BLaER1 (cell line): ENCODE data around the gene TMEM174.

Experiments
- H3K27ac ChIP-seq: shearing (Covaris generic); formaldehyde crosslinking; 2 replicates; pipeline ENCODE4 v1.8.1; 2022
- H3K27me3 ChIP-seq: shearing (Covaris generic); formaldehyde crosslinking; 2 replicates; pipeline ENCODE4 v1.8.1; 2022
- H3K36me3 ChIP-seq: shearing (Covaris generic); formaldehyde crosslinking; 2 replicates; pipeline ENCODE4 v1.8.1; 2022
- H3K4me1 ChIP-seq: shearing (Covaris generic); formaldehyde crosslinking; 2 replicates; pipeline ENCODE4 v1.8.1; 2022
- H3K4me2 ChIP-seq: shearing (Covaris generic); formaldehyde crosslinking; 2 replicates; pipeline ENCODE4 v1.8.1; 2022
- H3K4me3 ChIP-seq: shearing (Covaris generic); formaldehyde crosslinking; 2 replicates; pipeline ENCODE4 v1.8.1; 2022
- H3K9ac ChIP-seq: shearing (Covaris generic); formaldehyde crosslinking; 2 replicates; pipeline ENCODE4 v1.8.1; 2022
- H3K9me3 ChIP-seq: shearing (Covaris generic); formaldehyde crosslinking; 2 replicates; pipeline ENCODE4 v1.8.1; 2022
- H4K20me1 ChIP-seq: shearing (Covaris generic); formaldehyde crosslinking; 2 replicates; pipeline ENCODE4 v1.8.1; 2022
- Cebpa-rat ChIP-seq: shearing (Covaris generic); IDR thresholded peaks from 2 replicates; pipeline ENCODE4 v1.8.1; 2022

Gene TMEM174

GRCh38 chr5:73171495-73171894 is 1.5 kb upstream of the TMEM174 start:
- Histone ChIP-seq H3K36me3 (no peaks in the 10 kb centered on the region), H3K27me3 (peaks cover 17% of the 10 kb centered on the region; the same call in 1 of the 2 replicates), H4K20me1 (no peaks in the 10 kb centered on the region), H3K4me3 (no peak overlapping the region), H3K27ac (no peak overlapping the region), H3K9me3 (peaks cover 11% of the 10 kb centered on the region), H3K4me2 (no peak overlapping the region), H3K9ac (no peak overlapping the region), H3K4me1 (peaks cover 8% of the 10 kb centered on the region; the same call in 1 of the 2 replicates)
- no peak for TF ChIP-seq Cebpa-rat

DNA sequence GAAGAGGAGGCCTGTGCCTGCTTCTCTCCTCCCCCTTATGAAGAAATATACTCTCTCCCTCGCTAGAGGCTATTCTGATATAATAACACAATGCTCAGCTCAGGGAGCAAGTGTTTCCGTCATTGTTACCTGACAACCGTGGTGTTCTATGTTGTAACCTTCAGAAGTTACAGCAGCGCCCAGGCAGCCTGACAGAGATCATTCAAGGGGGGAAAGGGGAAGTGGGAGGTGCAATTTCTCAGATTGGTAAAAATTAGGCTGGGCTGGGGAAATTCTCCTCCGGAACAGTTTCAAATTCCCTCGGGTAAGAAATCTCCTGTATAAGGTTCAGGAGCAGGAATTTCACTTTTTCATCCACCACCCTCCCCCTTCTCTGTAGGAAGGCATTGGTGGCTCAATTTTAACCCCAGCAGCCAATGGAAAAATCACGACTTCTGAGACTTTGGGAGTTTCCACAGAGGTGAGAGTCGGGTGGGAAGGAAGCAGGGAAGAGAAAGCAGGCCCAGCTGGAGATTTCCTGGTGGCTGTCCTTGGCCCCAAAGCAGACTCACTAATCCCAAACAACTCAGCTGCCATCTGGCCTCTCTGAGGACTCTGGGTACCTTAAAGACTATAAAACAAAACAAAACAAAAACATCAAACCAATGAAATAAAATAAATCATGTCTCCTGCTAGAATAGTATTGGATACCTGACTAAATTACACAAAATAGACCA is 1.3 kb downstream of the TMEM174 start:
- no peaks in the 10 kb centered on the region for H3K36me3 ChIP-seq

DNA sequence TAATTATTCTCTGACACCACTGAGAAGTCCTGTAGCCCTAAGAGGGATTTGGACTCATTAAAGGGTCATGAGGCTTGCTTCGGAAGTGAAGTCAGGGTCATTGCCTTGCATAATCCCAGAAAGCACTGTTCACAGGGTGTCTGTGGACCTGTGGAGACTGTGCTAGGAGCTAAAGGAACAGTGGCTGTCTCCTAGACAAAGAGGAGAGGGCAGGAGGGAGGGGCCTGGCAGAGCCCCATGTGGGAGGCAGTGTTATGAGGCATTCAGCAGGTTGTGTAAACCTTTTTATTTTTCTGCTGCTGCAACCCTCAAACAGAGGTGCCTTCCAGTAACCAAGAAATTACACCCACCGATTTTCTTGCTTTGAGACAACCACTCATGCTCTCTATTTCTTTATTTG is 3.3 kb downstream of the TMEM174 start:
- no peaks in the 10 kb centered on the region for H3K36me3 ChIP-seq
- TF ChIP-seq Cebpa-rat, result no peak
- no peak overlapping the region for H3K4me2 ChIP-seq
- H3K4me3 ChIP-seq, result no peak overlapping the region
- H4K20me1 ChIP-seq, result no peaks in the 10 kb centered on the region
- peaks cover 3% of the 10 kb centered on the region for H3K9me3 ChIP-seq
- no peak overlapping the region for H3K9ac ChIP-seq
- peaks cover 25% of the 10 kb centered on the region for H3K4me1 ChIP-seq
- H3K27me3 ChIP-seq, result no peaks in the 10 kb centered on the region
- H3K27ac ChIP-seq, result no peak overlapping the region

More for the DNA sequence above, 1.3 kb downstream of the TMEM174 start:
- Histone ChIP-seq H4K20me1 (no peaks in the 10 kb centered on the region), H3K4me3 (no peak overlapping the region), H3K9ac (no peak overlapping the region), H3K27ac (no peak overlapping the region), H3K27me3 (no peaks in the 10 kb centered on the region), H3K4me1 (peaks cover 8% of the 10 kb centered on the region; the same call in 1 of the 2 replicates), H3K9me3 (peaks cover 11% of the 10 kb centered on the region), H3K4me2 (peak overlapping the region; percentile 32; the same call in 1 of the 2 replicates)
- no peak for TF ChIP-seq Cebpa-rat

DNA sequence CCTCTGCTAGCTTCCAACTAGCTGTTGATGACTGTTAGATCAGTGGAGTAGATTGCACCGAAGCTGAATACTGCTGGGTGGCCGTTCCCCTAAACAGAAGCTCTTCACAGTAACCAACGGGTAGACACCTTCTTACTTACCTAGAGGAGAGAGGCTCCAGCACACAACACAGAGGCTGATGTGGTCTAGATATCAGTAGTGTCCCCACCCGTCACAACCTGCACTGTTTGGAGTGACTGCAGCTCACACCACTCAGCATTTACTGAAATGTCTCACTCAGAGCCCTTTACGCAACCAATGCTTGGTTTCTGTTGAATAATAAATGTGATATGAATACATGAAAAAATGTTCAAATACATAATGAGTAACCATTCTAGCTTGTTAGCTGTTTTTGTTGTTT is 5.3 kb downstream of the TMEM174 start:
- H3K9ac ChIP-seq, result no peak overlapping the region
- no peaks in the 10 kb centered on the region for H3K9me3 ChIP-seq
- H3K27me3 ChIP-seq, result no peaks in the 10 kb centered on the region
- H3K4me1 ChIP-seq, result peaks cover 25% of the 10 kb centered on the region
- H3K27ac ChIP-seq, result no peak overlapping the region
- no peaks in the 10 kb centered on the region for H4K20me1 ChIP-seq
- no peak overlapping the region for H3K4me3 ChIP-seq
- no peak overlapping the region for H3K4me2 ChIP-seq
- no peak for TF ChIP-seq Cebpa-rat
- no peaks in the 10 kb centered on the region for H3K36me3 ChIP-seq

DNA sequence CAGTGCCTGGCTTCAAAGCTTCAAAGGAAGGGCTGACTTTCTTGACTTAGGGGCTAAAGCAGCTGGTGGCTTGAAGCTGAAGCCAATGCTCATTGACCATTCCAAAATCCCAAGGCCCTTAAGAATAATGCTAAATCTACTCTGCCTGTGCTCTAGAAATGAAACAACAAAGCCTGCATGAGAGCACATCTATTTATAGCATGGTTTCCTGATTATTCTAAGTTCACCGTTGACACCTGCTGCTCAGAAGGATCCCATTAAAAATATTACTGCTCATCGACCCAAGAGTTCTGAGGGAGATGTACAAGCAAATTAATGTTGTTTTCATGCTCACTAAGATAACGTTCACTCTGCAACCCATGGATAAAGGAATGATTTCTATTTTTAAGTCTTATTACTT is 6.7 kb downstream of the TMEM174 start:
- Histone ChIP-seq H3K9me3 (peaks cover 5% of the 10 kb centered on the region; the same call in 1 of the 2 replicates), H3K4me3 (no peak overlapping the region), H3K27me3 (no peaks in the 10 kb centered on the region), H3K36me3 (no peaks in the 10 kb centered on the region), H3K27ac (no peak overlapping the region), H4K20me1 (no peaks in the 10 kb centered on the region), H3K9ac (no peak overlapping the region), H3K4me1 (peaks cover 17% of the 10 kb centered on the region), H3K4me2 (peak overlapping the region; percentile 54)
- no peak for TF ChIP-seq Cebpa-rat

GRCh38 chr5:73180566-73180965 is 7.6 kb downstream of the TMEM174 start:
- H3K4me1 ChIP-seq, result peaks cover 17% of the 10 kb centered on the region
- H3K4me3 ChIP-seq, result no peak overlapping the region
- H3K9ac ChIP-seq, result no peak overlapping the region
- no peaks in the 10 kb centered on the region for H3K27me3 ChIP-seq
- H3K4me2 ChIP-seq, result peak overlapping the region; percentile 54; the same call in 1 of the 2 replicates
- H3K27ac ChIP-seq, result no peak overlapping the region
- H3K9me3 ChIP-seq, result peaks cover 11% of the 10 kb centered on the region
- no peak for TF ChIP-seq Cebpa-rat
- H4K20me1 ChIP-seq, result no peaks in the 10 kb centered on the region
- H3K36me3 ChIP-seq, result no peaks in the 10 kb centered on the region

- no peak overlapping the region for H3K4me3 ChIP-seq
- no peak for TF ChIP-seq Cebpa-rat
- no peaks in the 10 kb centered on the region for H4K20me1 ChIP-seq
- peaks cover 17% of the 10 kb centered on the region for H3K4me1 ChIP-seq
- no peak overlapping the region for H3K4me2 ChIP-seq
- no peaks in the 10 kb centered on the region for H3K36me3 ChIP-seq
- H3K9me3 ChIP-seq, result peaks cover 11% of the 10 kb centered on the region
- no peaks in the 10 kb centered on the region for H3K27me3 ChIP-seq
- H3K27ac ChIP-seq, result no peak overlapping the region
- H3K9ac ChIP-seq, result no peak overlapping the region
Observed at GRCh38 chr5:73182307-73182706, 9.3 kb downstream of the TMEM174 start.

- no peak overlapping the region for H3K4me3 ChIP-seq
- H3K27me3 ChIP-seq, result no peaks in the 10 kb centered on the region
- H3K36me3 ChIP-seq, result no peaks in the 10 kb centered on the region
- H3K4me2 ChIP-seq, result no peak overlapping the region
- peaks cover 17% of the 10 kb centered on the region for H3K4me1 ChIP-seq
- H3K9ac ChIP-seq, result no peak overlapping the region
- no peaks in the 10 kb centered on the region for H4K20me1 ChIP-seq
- no peak for TF ChIP-seq Cebpa-rat
- H3K9me3 ChIP-seq, result peaks cover 11% of the 10 kb centered on the region
- no peak overlapping the region for H3K27ac ChIP-seq
Observed at GRCh38 chr5:73183000-73183399, 10.0 kb downstream of the TMEM174 start.

- Histone ChIP-seq H3K4me2 (no peak overlapping the region), H3K4me3 (no peak overlapping the region), H3K4me1 (peaks cover 17% of the 10 kb centered on the region), H3K9me3 (peaks cover 11% of the 10 kb centered on the region), H3K27ac (no peak overlapping the region), H4K20me1 (no peaks in the 10 kb centered on the region), H3K36me3 (no peaks in the 10 kb centered on the region), H3K27me3 (no peaks in the 10 kb centered on the region), H3K9ac (no peak overlapping the region)
- TF ChIP-seq Cebpa-rat, result no peak
Observed at GRCh38 chr5:73183481-73183891, 10.5 kb downstream of the TMEM174 start.

DNA sequence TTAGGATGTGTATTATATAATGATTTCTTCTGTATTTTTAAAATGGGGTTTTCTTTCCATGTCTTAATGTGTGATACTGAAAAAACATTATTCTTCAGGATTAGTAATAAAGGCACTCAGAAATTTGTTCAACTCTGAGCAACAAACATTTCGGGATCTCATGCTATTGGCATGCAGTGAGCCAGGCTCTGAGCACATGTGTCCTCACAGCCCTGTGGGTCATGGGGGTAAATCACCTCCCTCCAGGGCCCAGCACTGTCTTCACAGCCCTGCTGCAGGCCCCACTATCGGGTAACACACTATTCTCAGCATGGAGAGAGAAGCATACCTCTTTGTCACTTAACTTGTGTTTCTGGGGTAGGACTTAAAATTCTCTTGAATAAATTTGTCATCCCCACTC is 14.0 kb downstream of the TMEM174 start:
- H3K36me3 ChIP-seq, result no peaks in the 10 kb centered on the region
- no peaks in the 10 kb centered on the region for H4K20me1 ChIP-seq
- no peaks in the 10 kb centered on the region for H3K27me3 ChIP-seq
- no peaks in the 10 kb centered on the region for H3K4me1 ChIP-seq
- no peak overlapping the region for H3K4me3 ChIP-seq
- H3K9ac ChIP-seq, result no peak overlapping the region
- H3K9me3 ChIP-seq, result peaks cover 11% of the 10 kb centered on the region
- no peak for TF ChIP-seq Cebpa-rat
- H3K27ac ChIP-seq, result no peak overlapping the region
- no peak overlapping the region for H3K4me2 ChIP-seq
